Renal cortical epithelial cell (primary cell): Measurements from ENCODE around the gene IL20RA. TPM values are rescaled to one million over a fixed set of nuclear protein-coding genes. Genes with fewer than 3 reads are reported as not detected.

Source experiments
- DNase-seq: peaks from one replicate; pipeline ENCODE4 v3.0.0-alpha.2; 2011; ENCODE audit warnings: low read depth
- total RNA-seq: library from RNA; depleted of rRNA; stranded (reverse); fragments of >200 nt; gene quantifications from 2 replicates; pipeline ENCODE4 v1.2.3, GENCODE V29; 2014

The IL20RA gene
- total RNA-seq, 1 donor from 2014 or later, result not detected

DNA sequence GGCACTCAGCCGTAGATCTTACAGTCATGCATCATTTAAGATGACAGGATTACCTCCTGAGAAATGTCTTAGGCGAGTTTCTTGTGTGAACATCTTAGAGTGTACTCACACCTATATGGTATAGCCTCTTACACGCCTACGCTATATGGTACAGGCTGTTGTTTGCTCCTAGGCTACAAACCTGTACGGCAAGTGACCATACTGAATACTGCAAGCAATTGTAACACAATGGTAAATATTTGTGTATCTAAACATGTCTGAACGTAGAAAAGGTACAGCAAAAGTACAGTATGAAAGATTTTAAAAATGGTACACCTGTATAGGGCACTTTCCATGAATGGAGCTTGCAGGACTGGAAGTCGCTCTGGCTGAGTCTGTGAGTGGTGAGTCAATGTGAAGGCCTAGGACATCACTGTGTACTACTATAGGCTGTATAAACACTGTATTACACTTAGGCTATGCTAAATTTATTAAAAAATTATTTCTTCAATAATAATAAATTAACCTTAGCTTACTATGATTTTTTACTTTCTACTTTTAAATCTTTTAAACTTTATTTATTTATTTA lies 541 bp upstream of the IL20RA start:
- no peak for DNase-seq

DNA sequence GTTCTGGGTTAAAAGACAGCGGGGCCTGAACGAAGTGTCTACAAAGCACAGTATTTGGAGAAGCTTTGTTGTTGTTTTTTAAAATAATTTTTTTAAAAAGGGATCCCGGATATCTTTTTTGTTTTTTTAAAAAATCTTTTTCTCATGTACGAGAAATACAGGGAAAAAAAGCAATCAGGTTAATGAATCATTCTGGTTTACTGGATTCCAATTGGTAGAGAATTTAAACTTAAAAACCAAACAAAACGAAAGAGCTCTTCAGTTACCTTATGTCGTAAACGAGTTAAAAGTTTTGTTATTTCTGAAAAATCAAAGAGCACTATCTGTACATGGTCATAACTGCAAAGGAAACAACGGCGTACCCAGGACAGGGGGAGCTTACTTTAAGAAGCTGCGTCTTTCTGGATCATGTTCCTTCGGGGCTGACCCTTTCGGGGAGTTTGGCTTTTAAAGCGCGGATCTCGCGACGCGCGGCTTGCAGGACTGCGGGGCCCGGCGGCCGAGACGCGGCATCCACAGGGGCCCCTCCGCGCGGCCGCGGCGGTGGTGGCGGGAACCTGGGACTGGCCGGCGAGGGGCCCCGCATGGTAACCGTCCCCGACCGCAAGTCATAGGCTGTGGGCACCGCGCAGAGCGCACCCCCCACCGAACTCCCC lies 927 bp downstream of the IL20RA start:
- peak; percentile 16 for DNase-seq

- no peak for DNase-seq
These were observed 4.4 kb downstream of the IL20RA start for GRCh38 chr6:137040393-137040792.

DNA sequence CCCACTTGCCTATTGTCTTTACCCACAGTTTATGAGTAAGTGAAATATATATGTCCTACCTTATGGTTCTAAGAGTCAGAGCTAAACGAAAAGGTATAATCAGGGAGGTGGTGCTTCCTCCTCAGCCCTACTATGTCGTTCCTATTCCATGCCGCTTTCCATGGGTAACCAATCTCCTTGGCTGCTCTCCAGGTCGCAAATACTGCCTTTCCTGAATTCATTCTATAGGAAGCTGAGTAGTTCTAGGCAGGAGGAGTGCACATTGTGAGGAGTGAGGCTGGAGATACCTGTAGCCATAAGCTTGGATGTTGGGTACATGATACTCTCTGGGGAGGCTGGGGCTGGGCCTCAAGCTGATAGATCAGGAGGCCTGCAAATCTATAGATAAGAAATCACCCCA lies 5.8 kb downstream of the IL20RA start:
- DNase-seq, result no peak

- DNase-seq, result no peak
These were observed 8.0 kb downstream of the IL20RA start for GRCh38 chr6:137036566-137037300.

DNA sequence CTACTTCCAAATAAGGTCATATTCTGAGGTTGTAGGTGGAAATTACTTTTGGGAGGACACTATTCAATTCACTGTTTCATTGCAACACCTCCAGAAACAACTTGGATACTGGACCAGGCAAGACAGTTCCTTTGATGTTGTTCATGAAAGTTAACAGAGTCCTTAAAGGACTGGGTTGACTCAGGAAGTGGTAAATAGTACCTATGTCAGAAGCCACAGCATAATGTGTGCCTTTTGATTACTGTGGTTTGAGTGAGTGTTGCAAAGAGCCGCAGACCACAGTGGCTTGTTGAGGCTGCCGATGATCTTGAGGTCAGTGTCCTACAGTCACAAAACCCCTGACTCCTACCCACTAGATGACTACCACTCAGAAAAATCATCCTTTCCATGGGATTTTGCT lies 10.9 kb downstream of the IL20RA start:
- peak; percentile 84 for DNase-seq

GRCh38 chr6:137031122-137031521 lies 13.6 kb downstream of the IL20RA start:
- no peak for DNase-seq

- no peak for DNase-seq
These were observed 15.9 kb downstream of the IL20RA start for GRCh38 chr6:137028912-137029311.

- peak; percentile 92 for DNase-seq
These were observed 18.7 kb downstream of the IL20RA start for GRCh38 chr6:137025786-137026730.

DNA sequence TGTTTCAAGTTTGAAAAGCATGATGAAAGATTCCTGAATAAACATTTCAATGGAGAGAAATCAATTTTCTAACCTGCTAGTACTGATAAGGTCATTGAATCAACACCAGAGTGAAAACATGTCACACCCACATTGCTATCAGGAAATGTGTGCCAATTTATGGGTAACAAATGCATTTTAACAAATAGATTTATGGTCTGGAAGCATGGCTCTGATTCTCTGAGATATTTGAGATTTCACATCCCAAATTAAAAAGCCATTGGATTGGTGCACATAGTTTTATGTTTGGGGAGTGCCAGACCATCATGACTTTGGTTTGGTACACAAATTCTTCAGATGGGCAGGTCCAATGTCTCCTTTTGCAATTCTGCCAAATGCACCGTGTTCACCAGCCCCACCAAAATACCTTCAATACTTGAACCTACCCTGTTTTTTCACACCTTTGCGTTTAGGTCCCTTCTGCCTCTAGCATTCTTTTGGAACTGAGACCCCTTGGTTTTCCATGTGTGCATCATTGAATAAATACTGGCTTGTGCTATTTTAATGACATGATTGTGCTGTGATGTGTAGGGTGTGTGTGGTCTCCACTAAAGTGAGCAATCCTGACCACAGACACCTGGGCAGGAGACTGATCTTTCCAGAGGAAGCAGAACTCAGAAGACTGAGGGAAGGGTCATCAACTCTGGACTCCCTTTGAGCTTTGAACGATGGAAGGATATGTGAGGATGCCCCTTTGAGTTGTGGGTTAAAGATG lies 20.4 kb downstream of the IL20RA start:
- peak; percentile 23 for DNase-seq

- DNase-seq, result no peak
These were observed 24.0 kb downstream of the IL20RA start for GRCh38 chr6:137020776-137021175.

DNA sequence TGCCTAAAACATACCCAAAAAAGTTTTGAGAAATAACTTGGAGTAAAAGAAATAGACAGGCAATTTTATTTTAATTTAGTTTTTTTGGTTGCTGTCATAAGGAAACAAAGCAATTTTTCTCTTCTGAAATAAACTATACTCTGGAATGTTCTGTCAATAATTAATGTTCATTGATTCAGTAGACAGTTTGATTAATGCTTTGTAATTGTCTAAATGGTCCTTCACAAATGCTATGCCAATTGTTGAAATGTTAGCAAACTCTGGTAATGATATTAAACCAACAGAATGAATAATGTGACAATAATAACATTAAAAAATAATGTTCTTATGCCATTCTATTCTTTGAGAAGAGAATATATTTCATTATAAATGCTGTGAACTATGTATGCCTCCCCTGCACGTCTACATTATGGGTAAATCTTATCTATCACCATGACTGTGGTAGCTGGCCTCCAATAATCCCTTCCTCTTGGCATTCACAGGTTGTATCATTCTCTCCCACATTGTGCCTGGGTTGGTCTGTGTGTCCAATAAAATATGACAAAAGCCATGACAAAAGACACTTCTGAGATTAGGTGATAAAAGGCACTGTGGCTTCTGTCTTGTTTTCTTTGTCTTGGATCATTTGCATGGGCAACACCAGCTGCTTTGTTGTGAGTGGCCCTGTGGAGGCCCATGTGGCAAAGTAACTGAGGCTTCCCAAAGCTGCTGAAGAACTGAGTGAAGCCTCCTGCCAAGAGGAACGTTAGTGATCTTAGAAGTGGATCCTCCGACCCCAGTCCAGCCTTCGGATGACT lies 25.1 kb downstream of the IL20RA start:
- DNase-seq, result no peak

GRCh38 chr6:137017081-137017480 lies 27.7 kb downstream of the IL20RA start:
- DNase-seq, result no peak

GRCh38 chr6:137016356-137016755 lies 28.4 kb downstream of the IL20RA start:
- DNase-seq, result no peak

- no peak for DNase-seq
These were observed 28.8 kb downstream of the IL20RA start for GRCh38 chr6:137015943-137016342.

DNA sequence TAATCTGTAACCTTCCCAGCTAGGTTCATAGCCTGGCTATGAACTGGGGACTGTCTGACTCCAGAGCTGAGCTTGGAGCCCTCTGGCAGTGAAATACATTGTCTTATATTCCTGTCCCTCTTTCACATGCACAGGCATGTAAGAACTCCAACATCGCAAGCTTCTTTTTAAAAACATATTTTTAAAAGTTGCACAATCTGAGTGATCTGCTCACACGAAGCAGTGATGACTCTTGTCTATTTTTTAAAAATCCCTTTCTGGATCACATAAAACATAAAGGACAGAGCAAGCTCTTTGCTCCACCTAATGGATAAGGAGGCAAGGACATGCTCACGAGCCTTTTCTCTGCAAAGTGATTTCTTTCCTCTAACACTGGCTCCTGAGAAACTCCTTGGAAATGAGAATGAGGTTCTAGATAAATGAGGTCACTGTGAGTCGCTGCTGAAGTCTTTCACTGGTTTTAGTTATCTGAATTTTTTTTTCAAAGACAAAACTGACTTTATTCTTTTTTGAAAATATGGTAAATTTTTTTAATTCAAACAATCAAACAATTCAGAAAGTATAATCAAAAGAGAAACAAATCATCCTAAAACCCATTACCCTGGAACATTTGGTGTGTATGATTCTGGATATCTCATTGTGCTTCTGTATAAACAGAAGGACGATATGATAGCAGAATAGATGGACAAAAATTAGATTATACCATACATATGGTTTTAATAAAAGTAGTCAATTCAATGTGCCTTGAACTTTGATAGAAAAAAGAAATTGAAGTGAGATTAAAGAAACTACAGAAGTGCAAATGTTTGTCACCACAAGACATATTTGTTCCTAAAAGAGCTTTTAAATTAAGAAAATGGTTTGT lies 30.8 kb downstream of the IL20RA start:
- peak; percentile 52 for DNase-seq

GRCh38 chr6:137013031-137013430 lies 31.7 kb downstream of the IL20RA start:
- no peak for DNase-seq

GRCh38 chr6:137011406-137011805 lies 33.4 kb downstream of the IL20RA start:
- no peak for DNase-seq

DNA sequence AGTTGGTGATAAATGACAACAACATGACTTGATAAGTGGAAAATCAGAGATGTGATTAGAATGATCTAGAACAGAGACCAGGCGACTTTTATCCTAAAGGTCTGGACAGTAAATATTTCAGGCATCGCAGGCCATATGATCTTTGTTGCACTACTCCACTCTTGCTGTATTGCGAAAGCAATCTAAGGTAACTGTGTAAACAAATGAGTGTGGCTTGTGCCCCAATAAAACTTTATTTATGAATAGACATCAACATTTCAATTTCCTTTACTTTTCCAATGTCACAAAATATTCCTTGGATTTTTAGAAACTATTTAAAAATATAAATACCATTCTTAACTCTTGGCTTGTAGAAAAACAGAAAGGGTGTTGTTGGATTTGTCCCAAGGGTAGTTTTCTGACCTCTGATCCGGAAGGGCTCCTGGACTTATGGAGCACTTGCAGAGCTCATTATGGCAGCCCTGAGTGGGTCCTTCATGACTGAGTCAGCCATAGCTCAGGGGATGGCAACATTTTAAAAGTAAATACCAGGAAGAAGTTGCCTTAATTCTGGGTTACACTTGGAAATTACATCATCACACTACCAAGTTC lies 34.5 kb downstream of the IL20RA start:
- DNase-seq, result no peak
